Heart left ventricle (tissue), 13 donors: ENCODE data around the gene BRICD5.

Experiments
- CTCF ChIP-seq, 12 donors: fragments of 200-600 bp; sonication (generic) in 4 of 12; IDR thresholded peaks; one replicate each; pipeline versions ENCODE4 v1.5.0 to v1.8.0; 2018 to 2022; ENCODE audit warnings: antibody characterized with exemption in 12 of 12, mild to moderate bottlenecking in 5 of 12
- POLR2A ChIP-seq, 2 donors: fragments of 450-650 bp; IDR thresholded peaks; one replicate each; pipeline ENCODE4 v1.6.1; 2017; ENCODE audit warnings: antibody characterized with exemption in 2 of 2, mild to moderate bottlenecking in 2 of 2, moderate library complexity in 2 of 2
- donor health status: ischemic (EF 13 %, LVEDD 7.1; RV severe dilation, severe dysfunction).
- donor health status: DM: no; HTN: yes; CAD: no.
- donor health status: DM: no; HTN: no; CAD: no.
- donor health status: ischemic (EF 25% LVEDD 6.9; RV normal size, moderate dysfunction).
- donor health status: ischemic (EF 25% LVEDD 5.7; RV mildly dilated, moderate dysfunction).
- donor health status: ischemic (EF 35%, LVEDD 5.7; RV mildly dilated, moderate dysfunction).
- donor health status: nonischemic (EF 11% LVEDD 7.7; RV severe dilation, severe dysfunction).
- donor health status: DM: yes; HTN: yes; CAD: no.
- donor health status: PGD.
- donor health status: ischemic (EF 29% LVEDD 5.4; RV normal size, mild dysfunction).
- donor health status: nonischemic (EF 23%, LVEDD 6.1; RV moderate dilation, normal function).

GRCh38 chr16:2196162-2196980 lies 14.3 kb downstream of the BRICD5 start, which contains the start of gene CASKIN1:
- TF ChIP-seq CTCF (IDR thresholded peaks at IDR 0.05) (no peak), POLR2A (IDR thresholded peaks at IDR 0.05) (no peak)
